Stimulated activated naive CD8-positive, alpha-beta T cell treated with anti-CD3 and anti-CD28 coated beads, Interleukin-15, Interleukin-2, amounts not matched to agents 100 U/mL and 50 U/mL, for 24 hours (primary cell): ENCODE data around the gene PACRG.

Experiments
- ATAC-seq: fragments of 150-1000 bp; cut with Tn5 transposase; one replicate; pipeline ENCODE4 v1.10.0; 2021
- DNase-seq: peaks from one replicate; pipeline ENCODE4 v3.0.0; 2021

PACRG gene

DNA sequence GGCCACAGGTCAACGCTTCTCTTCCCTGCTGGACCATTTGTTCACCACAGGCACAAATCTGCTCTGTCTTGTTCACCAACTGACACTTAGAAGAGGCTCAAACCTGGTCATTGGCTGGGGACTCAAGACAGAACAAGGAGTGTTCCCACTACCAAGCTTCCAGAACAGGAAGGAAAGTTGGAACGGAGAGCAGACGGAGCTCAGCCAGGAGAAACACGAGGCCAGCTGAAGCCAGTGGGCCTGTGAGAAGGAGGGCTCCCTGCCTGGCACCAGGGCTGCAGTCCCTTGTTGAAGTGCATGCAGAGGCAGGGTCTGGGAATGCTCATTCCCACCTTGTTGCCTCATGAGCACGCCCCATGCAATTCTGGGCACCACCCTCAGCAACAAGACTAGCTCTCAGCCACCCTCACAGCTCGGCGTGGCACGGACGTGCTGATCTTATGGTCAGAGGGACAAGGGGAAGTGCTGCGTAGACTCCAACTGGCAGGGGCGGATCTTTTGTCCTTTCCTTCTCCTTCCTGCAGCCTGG is 450.2 kb downstream of the PACRG start:
- no peak for ATAC-seq

GRCh38 chr6:163179061-163179460 is 451.3 kb downstream of the PACRG start:
- ATAC-seq, result no peak
- no peak for DNase-seq

More for the DNA sequence above, 450.2 kb downstream of the PACRG start:
- no peak for DNase-seq

DNA sequence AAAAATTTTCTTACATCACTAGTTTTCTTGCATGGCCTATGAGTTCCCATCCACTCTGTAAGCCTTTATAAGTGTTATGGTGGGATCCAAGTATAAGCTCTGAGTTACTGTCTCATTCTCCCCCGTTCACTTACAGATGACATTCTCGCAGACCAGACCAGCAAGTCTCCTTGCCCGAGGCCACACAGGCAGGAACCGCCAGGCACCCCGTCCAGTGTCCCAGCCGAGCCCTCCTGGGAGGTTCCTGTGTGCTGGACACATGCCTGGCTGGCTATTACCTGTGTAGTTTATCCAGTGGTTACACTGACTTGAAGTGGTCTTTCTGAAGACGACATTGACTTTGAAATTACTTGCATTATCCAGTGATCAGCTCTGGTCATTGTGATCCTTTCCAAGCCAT is 451.9 kb downstream of the PACRG start:
- DNase-seq (no peak), ATAC-seq (no peak)

- peak; percentile 10 for DNase-seq
- no peak for ATAC-seq
Observed at GRCh38 chr6:163180874-163181541, 453.2 kb downstream of the PACRG start.

DNA sequence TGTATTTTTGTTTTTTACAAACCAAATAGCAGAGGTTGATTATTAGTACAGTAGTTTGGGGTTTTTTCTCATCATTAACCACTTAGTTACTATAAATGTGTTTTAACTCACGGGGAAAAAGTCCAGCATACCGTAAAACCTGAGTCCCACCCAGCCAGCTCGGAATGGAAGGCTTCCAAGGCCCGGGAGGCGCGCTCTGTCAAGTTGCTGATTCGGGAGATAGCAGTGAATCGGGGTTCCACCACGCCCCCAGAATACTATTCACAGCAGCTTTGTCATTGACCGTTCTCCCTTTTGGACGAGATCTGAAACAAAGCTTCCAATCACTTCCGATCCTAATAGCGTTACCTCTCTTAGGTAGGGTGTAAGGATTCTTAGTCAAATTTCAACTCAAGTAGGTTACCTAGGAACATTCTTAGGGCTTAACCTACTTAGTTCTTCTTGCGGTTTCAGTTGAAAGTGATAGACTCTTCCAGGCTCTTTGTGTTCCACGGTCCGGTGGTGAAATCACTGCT is 453.9 kb downstream of the PACRG start:
- DNase-seq (no peak), ATAC-seq (no peak)

- ATAC-seq, result no peak
- DNase-seq, result no peak
Observed at GRCh38 chr6:163182696-163183095, 454.9 kb downstream of the PACRG start.

DNA sequence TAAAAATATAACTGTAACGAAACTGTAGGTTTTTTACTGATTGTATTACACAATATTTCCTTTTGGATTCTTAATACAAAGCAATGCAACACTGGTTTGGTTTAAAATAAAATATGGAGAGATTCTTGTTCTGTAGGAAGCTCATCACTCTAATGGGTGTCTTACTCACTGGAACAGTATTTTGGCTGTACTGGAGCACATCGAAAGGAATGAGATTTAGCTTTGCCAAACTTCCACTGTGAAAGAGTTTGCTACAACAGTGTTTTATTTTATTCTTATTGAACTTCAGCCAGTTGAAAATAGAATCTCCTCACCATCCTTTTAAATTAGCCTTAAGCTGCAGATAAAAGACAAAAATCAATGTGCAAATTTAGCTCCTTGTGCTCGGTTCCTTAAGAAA is 456.0 kb downstream of the PACRG start:
- ATAC-seq, result no peak
- DNase-seq, result no peak

GRCh38 chr6:163185744-163186143 is 458.0 kb downstream of the PACRG start:
- no peak for DNase-seq
- ATAC-seq, result no peak

- DNase-seq, result no peak
- ATAC-seq, result no peak
Observed at GRCh38 chr6:163186527-163186926, 458.8 kb downstream of the PACRG start.

DNA sequence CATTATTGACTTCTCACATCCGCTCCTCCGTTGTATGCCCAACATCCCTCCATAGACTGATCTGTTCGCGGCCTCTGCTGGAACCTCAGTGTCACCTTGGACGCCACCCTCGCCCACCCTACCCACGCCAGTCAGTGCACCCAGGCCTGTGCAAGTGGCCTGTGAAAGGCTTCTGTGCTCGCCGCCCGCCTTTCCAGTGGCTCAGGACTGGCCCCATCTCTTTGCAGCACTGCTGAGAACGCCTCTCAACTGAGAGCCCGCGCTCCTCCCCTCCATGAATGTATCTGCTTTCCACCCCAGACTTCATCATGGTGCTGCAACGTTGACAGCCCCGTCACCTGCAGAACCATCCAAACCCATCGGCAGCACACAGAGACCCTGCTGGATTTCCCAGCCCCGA is 459.4 kb downstream of the PACRG start:
- no peak for ATAC-seq
- no peak for DNase-seq

DNA sequence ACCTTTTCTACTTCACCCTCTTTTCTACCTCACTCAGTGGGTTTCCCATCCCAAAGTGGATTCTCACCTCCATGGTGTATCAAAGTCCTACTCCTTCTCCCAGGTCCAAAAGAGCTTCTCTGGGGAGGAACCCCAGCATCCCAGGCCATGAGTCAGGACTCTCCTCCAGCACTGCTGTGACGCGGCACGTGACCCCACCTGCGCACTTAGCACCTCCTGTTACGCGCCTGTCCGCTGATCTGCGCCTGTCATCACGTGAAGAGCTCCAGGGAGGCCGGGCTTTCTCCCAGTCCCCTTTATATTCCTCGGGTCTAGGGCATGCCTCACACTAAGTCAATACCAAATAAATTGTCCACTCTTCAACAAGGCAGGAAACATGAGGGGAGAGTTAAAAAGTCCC is 459.8 kb downstream of the PACRG start:
- DNase-seq (no peak), ATAC-seq (no peak)

- ATAC-seq (no peak), DNase-seq (no peak)
Observed at GRCh38 chr6:163188746-163189145, 461.0 kb downstream of the PACRG start.

DNA sequence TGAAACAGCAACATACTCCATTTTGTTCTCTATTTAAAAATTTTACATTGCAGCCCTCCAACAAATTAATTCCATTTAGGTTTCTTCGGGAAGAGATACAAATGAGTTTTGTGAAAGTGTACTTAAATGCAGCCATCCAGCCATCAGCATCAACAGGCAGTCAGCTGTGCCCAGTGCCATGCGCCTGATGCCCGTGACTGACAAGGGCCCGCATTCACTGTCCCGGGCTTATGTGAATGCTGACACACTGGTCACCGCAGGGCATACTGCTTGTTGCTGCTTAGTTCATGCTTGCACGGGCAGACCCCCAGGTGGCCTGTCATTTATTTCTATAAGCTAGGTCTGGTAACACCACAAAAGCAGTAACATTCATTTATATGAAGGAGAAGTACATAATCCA is 461.8 kb downstream of the PACRG start:
- ATAC-seq, result no peak
- DNase-seq, result no peak

GRCh38 chr6:163190786-163191185 is 463.0 kb downstream of the PACRG start:
- no peak for DNase-seq
- ATAC-seq, result no peak

DNA sequence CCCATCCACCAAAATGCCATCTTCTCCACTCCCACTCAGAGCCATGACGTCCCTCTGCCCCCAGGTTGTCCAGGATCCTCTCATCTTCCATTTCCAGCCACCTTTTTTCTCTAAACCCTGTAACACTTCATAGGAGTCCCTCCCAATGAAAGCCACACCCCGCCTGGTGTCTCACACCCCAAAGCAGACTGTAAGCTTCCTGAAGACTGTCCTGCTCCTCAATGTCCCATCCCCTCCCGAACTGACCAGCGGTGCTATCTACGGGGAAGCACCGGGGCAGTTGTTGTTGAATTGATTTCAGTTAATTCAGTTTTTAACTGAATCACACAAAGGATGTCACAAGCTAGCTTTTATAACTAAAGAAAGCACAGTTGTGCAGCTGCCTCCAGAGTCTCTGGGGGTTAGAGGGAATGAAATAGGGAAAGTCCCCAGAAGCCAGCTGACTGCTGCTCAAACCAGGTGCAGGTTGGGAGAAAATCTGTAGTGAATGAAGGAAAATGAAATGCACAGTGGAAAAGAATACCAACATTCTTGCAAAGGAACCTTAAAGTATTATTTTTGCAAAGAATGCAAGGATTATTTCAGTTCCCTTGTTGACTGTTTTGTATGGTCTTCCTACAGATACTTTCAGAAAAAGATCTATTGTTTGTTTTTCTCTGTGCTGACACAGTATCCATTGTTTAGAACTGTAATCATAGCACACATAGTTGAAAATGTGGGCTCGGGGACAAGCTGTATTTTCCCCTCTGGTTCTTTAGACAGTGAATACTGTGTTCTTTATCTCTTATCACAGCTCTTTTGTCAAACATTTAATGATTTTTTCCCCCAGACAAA is 464.1 kb downstream of the PACRG start:
- DNase-seq, result no peak
- no peak for ATAC-seq

DNA sequence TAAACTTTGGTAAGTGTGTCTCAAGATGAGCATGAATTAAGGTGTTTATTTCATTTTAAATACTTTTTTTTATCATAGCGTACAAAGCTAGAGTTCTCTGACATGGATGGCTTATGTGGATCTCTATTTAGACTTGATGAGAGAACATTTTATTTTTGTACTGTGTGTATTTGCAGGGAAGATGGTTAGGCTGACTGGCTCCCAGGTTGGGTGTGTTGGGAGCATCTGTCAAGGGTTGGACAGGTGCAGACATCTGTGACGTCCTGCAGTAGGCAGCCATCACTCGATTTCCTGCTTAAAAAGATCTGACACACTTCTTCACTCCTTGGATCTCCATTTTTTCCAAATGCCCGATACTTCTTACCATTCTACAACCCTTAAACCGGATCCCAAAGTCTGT is 464.8 kb downstream of the PACRG start:
- DNase-seq (no peak), ATAC-seq (no peak)

DNA sequence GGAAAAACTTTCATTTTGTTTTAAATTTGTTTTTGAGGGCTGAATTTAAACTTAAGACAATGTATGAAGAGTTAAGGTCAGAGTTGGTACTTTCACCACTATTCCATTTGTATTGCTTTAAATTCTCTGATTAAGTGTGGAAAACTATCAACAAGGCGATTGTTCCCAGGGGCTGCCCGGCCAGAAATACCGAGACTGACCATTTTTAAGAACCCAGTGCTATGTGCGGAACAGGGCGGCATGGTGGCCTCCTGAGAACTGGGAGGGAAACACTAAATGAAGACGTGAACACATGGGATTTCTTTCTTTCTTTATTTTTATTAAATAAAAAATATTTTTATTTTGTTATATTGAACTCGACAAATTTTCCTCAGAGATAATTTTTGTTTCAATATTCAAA is 465.6 kb downstream of the PACRG start:
- no peak for DNase-seq
- no peak for ATAC-seq

DNA sequence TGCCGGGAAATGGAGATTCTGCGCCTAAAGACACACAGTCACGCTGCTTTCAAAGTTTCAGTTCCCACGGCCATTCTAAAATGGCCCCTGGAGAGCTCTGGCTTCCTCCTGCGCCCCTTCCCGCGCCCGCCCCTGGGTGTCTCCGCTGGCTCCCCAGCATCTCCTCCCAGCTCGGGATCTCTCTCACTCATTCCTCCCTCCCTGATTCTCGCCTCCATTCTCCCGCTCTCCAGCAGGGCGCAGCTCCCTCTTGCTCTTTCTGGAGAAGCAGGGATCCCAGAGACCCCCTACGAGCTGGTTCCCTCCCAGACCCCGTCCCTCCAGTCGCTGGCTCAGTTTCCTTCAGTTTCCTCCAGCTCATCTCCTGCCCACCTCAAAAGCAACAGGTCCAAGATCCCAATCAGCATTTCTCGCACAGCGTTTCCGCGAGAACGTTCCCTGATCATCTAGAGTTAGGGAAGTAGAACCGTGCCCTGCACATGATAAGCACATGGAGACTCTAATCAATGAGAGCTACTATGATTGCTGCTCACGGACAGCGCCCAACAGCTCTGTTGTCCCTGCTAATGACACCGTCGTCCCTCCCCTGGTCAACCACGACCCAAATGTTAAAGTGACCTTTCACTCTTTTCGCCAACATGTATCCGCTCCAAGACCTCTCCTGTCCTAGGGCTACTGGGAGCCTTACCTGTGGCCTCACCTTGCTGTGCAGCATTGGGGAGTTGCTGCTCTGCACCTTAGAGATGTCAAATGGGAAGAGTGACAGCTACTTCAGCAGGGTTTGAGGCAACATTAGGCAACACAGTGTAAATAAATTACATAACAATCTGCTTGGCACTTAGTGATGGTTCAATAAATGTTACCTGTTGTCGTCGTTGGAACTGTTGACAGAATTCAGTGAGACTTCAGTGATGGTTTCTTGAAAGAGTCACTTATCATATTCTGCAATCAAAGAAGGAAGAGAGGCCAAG is 468.2 kb downstream of the PACRG start:
- ATAC-seq (no peak), DNase-seq (no peak)

GRCh38 chr6:163197839-163198238 is 470.1 kb downstream of the PACRG start:
- no peak for ATAC-seq

GRCh38 chr6:163198396-163198795 is 470.6 kb downstream of the PACRG start:
- ATAC-seq, result no peak
- no peak for DNase-seq

More at GRCh38 chr6:163197839-163198238, 470.1 kb downstream of the PACRG start:
- DNase-seq, result no peak

GRCh38 chr6:163199371-163199770 is 471.6 kb downstream of the PACRG start:
- DNase-seq (no peak), ATAC-seq (no peak)

DNA sequence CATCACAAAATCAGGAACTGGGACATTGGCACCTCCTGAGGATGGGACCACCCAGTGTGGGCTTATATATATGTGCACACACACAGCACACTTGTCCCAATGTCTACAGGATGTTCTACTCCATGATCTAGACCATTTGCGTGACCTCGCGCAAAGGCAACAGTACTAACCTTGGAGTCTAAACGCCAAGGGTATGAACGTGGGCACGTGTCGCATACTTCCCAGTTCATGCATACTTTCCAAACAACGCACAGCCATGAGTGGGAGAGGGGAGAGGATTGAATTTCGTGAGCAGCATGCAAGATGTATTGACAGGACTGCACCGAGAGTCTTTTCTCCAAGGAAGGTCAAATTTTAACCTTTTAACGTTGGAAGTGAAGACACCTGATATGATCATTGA is 472.5 kb downstream of the PACRG start:
- ATAC-seq, result no peak
- DNase-seq, result no peak
